OCI-LY7 (cell line): Measurements from ENCODE around the gene ZFP36L2. TPM values are rescaled to one million over a fixed set of nuclear protein-coding genes. Genes with fewer than 3 reads are reported as not detected.

Experiments
- BruUV-seq: library from RNA; stranded (reverse); fragments of 400-500 nt; replicated peaks from 2 replicates; lab custom pipeline; 2021; lab: Mats Ljungman, UMichigan
- CTCF ChIA-PET: fragments of 300-600 bp; sonication (Branson Sonifier 250); formaldehyde crosslinking; loops from one replicate; lab custom pipeline; 2022; ENCODE audit warnings: antibody characterized with exemption; ENCODE audit not compliant: unreplicated experiment; lab: Charles Lee
- POLR2A ChIA-PET: fragments of 300-600 bp; sonication (Branson Sonifier 250); formaldehyde crosslinking; loops from one replicate; lab custom pipeline; 2022; ENCODE audit warnings: antibody characterized with exemption; lab: Charles Lee
- DNase-seq: peaks from one replicate; pipeline ENCODE4 v3.0.0-alpha.2; 2015; ENCODE audit warnings: low spot score
- H2AFZ ChIP-seq: fragments of 200-600 bp; sonication (generic), shearing (Covaris generic); 2 replicates; pipeline ENCODE4 v1.6.1; 2014; ENCODE audit warnings: mild to moderate bottlenecking, antibody characterized with exemption, low read length, moderate library complexity
- H3K27ac ChIP-seq: fragments of 200-600 bp; sonication (generic); 2 replicates; pipeline ENCODE4 v1.5.1; 2014; ENCODE audit warnings: mixed run types, low read depth, mild to moderate bottlenecking, moderate library complexity, low read length, inconsistent platforms; ENCODE audit not compliant: poor library complexity, severe bottlenecking
- H3K36me3 ChIP-seq: fragments of 200-600 bp; sonication (generic); 2 replicates; pipeline ENCODE4 v1.6.1; 2014; ENCODE audit warnings: mild to moderate bottlenecking, antibody characterized with exemption, low read length, moderate library complexity, mixed read lengths; ENCODE audit not compliant: insufficient read depth
- H3K4me1 ChIP-seq: fragments of 200-600 bp; sonication (generic); 2 replicates; pipeline ENCODE4 v1.5.1; 2014; ENCODE audit warnings: mild to moderate bottlenecking, low read length; ENCODE audit not compliant: insufficient read depth, poor library complexity, severe bottlenecking
- H3K4me2 ChIP-seq: fragments of 200-600 bp; sonication (generic); 2 replicates; pipeline ENCODE4 v1.6.1; 2014; ENCODE audit warnings: mild to moderate bottlenecking, low read length
- H3K4me3 ChIP-seq: fragments of 200-600 bp; sonication (generic); 2 replicates; pipeline ENCODE4 v1.5.1; 2014; ENCODE audit warnings: mild to moderate bottlenecking, low read depth, low read length; ENCODE audit not compliant: poor library complexity, severe bottlenecking
- H3K79me2 ChIP-seq: fragments of 200-600 bp; sonication (generic); 2 replicates; pipeline ENCODE4 v1.6.1; 2016; ENCODE audit warnings: low read depth, mild to moderate bottlenecking, low read length, moderate library complexity, mixed read lengths; ENCODE audit not compliant: insufficient read depth
- H3K9me2 ChIP-seq: fragments of 200-600 bp; sonication (generic); 2 replicates; pipeline ENCODE4 v1.6.1; 2016; ENCODE audit warnings: mild to moderate bottlenecking, low read length, mixed read lengths; ENCODE audit not compliant: insufficient read depth
- H3K9me3 ChIP-seq: fragments of 200-600 bp; sonication (generic); 2 replicates; pipeline ENCODE4 v1.6.1; 2014; ENCODE audit warnings: mild to moderate bottlenecking, mixed run types, low read length, mixed read lengths
- H4K20me1 ChIP-seq: fragments of 200-600 bp; sonication (generic); 2 replicates; pipeline ENCODE4 v1.6.1; 2014; ENCODE audit warnings: mild to moderate bottlenecking, antibody characterized with exemption, low read length, moderate library complexity, mixed read lengths; ENCODE audit not compliant: insufficient read depth
- CTCF ChIP-seq: fragments of 200-600 bp; sonication (generic); conservative IDR thresholded peaks from 2 replicates; pipeline ENCODE4 v1.5.1; 2014; ENCODE audit warnings: mild to moderate bottlenecking, antibody characterized with exemption, low read length, moderate library complexity, mixed read lengths
- EZH2phosphoT487 ChIP-seq: fragments of 200-600 bp; sonication (generic); IDR thresholded peaks from 2 replicates; pipeline ENCODE4 v1.6.1; 2018; ENCODE audit warnings: low read depth, borderline replicate concordance, mild to moderate bottlenecking, mixed run types, antibody characterized with exemption, low read length, moderate library complexity, mixed read lengths
- intact Hi-C: fragments of 100-400 bp; cut with micrococcal nuclease; formaldehyde crosslinking; loops from one replicate; pipeline ENCODE4 v1.10.0; 2022; ENCODE audit not compliant: unreplicated experiment
- total RNA-seq, 2 experiments: library from RNA; depleted of rRNA in 1 of 2; stranded (reverse); fragments of >200 nt in 1 of 2; shearing (Covaris generic) in 1 of 2; gene quantifications; 2 replicates each; pipeline ENCODE4 v1.2.3, GENCODE V29; 2014 to 2022

The ZFP36L2 gene
- total RNA-seq, 2 experiments from 2014 or later = 6.8 to 37.2 TPM

GRCh38 chr2:43220229-43220751 lies 6.1 kb downstream of the ZFP36L2 start:
- Histone ChIP-seq H3K36me3 (peaks cover 40% of the 10 kb centered on the region), H2AFZ (peak overlapping the region; percentile 62; the same call in 1 of the 2 replicates), H4K20me1 (peaks cover 14% of the 10 kb centered on the region), H3K4me1 (peaks cover 73% of the 10 kb centered on the region), H3K79me2 (peaks cover 41% of the 10 kb centered on the region), H3K4me3 (peak overlapping the region; percentile 89), H3K9me2 (no peaks in the 10 kb centered on the region), H3K4me2 (peak overlapping the region; percentile 88), H3K27ac (peak overlapping the region; percentile 91), H3K9me3 (no peaks in the 10 kb centered on the region)
- POLR2A ChIA-PET = interaction anchor here (0.6 to 3.7 kb wide), 9 partner anchors 9 to 654 kb away, joined by 3 to 14 read pairs (median 5); no protein-coding TSS in a partner anchor
- TF ChIP-seq EZH2phosphoT487 (no peak), CTCF (peak; percentile 51; the same call in 1 of the 2 replicates)
- CTCF ChIA-PET = interaction anchor here (0.6 to 1.0 kb wide), 4 partner anchors 9 to 272 kb away, joined by 3 to 6 read pairs (median 3); no protein-coding TSS in a partner anchor
- intact Hi-C loops = loop anchor here (1.0 kb wide), 2 partner anchors 25 to 50 kb away; no protein-coding TSS in a partner anchor
- TSS peak; percentile 34 for BruUV-seq
- DNase-seq = no peak

GRCh38 chr2:43219383-43220228 lies 6.8 kb downstream of the ZFP36L2 start:
- TF ChIP-seq EZH2phosphoT487 = no peak
- no peak; the same call in 1 of the 2 replicates for TF ChIP-seq CTCF
- peak; percentile 94 for DNase-seq
- Histone ChIP-seq H3K27ac (peak overlapping the region; percentile 91), H2AFZ (peak overlapping the region; percentile 62; the same call in 1 of the 2 replicates), H3K4me3 (peak overlapping the region; percentile 89), H3K4me1 (peaks cover 67% of the 10 kb centered on the region), H3K4me2 (peak overlapping the region; percentile 88), H4K20me1 (peaks cover 14% of the 10 kb centered on the region), H3K9me2 (no peaks in the 10 kb centered on the region), H3K36me3 (peaks cover 33% of the 10 kb centered on the region), H3K79me2 (peaks cover 34% of the 10 kb centered on the region), H3K9me3 (no peaks in the 10 kb centered on the region)
- BruUV-seq = no TSS peak
- intact Hi-C loops = loop anchor here (1.0 to 10.0 kb wide), 3 partner anchors 24 to 655 kb away; partner anchors contain the start of gene MTA3
- ChIA-PET CTCF (interaction anchor here (0.6 to 1.5 kb wide), 4 partner anchors 9 to 271 kb away, joined by 3 to 6 read pairs (median 4); no protein-coding TSS in a partner anchor), POLR2A (interaction anchor here (0.6 to 3.7 kb wide), 10 partner anchors 9 to 654 kb away, joined by 3 to 14 read pairs (median 6); no protein-coding TSS in a partner anchor)
